NCI-H1105 treated with DMSO at 0.1 percent for 48 hours (cell line): ENCODE data around the gene HECW1.

Experiments used
- DNase-seq: peaks from one replicate; lab custom pipeline; 2025; lab: John Stamatoyannopoulos, UW

The HECW1 gene

GRCh38 chr7:43505412-43505811 lies 393.0 kb downstream of the HECW1 start:
- no peak for DNase-seq

GRCh38 chr7:43506460-43506859 lies 394.0 kb downstream of the HECW1 start:
- DNase-seq = no peak

GRCh38 chr7:43508461-43508860 lies 396.0 kb downstream of the HECW1 start:
- DNase-seq = no peak

GRCh38 chr7:43509906-43510305 lies 397.5 kb downstream of the HECW1 start:
- no peak for DNase-seq

- DNase-seq = no peak
These were observed 398.6 kb downstream of the HECW1 start for GRCh38 chr7:43511029-43511428.

- DNase-seq = no peak
These were observed 399.5 kb downstream of the HECW1 start for GRCh38 chr7:43511769-43512515.

- DNase-seq = peak; percentile 72
These were observed 400.8 kb downstream of the HECW1 start for GRCh38 chr7:43513251-43513650.

GRCh38 chr7:43516581-43517342 lies 404.3 kb downstream of the HECW1 start:
- no peak for DNase-seq

GRCh38 chr7:43517464-43517863 lies 405.0 kb downstream of the HECW1 start:
- no peak for DNase-seq

GRCh38 chr7:43520201-43520600 lies 407.8 kb downstream of the HECW1 start:
- DNase-seq = no peak

- no peak for DNase-seq
These were observed 410.1 kb downstream of the HECW1 start for GRCh38 chr7:43522406-43523156.

- DNase-seq = peak; percentile 58
These were observed 416.3 kb downstream of the HECW1 start for GRCh38 chr7:43528576-43529354.

- DNase-seq = no peak
These were observed 418.3 kb downstream of the HECW1 start for GRCh38 chr7:43530553-43531410.

GRCh38 chr7:43531700-43532099 lies 419.3 kb downstream of the HECW1 start:
- DNase-seq = no peak

GRCh38 chr7:43533801-43534479 lies 421.5 kb downstream of the HECW1 start:
- DNase-seq = no peak

GRCh38 chr7:43535031-43535451 lies 422.6 kb downstream of the HECW1 start:
- no peak for DNase-seq

GRCh38 chr7:43535810-43536585 lies 423.6 kb downstream of the HECW1 start:
- DNase-seq = no peak

GRCh38 chr7:43536773-43537172 lies 424.3 kb downstream of the HECW1 start:
- DNase-seq = no peak

- no peak for DNase-seq
These were observed 425.4 kb downstream of the HECW1 start for GRCh38 chr7:43537765-43538403.
